ENCODE data around the gene SLC25A33. TPM values are rescaled to one million over a fixed set of nuclear protein-coding genes. Genes with fewer than 3 reads are reported as not detected.

Gene SLC25A33
- total RNA-seq, 1 donor from 2014 or later, result 20.8 TPM

DNA sequence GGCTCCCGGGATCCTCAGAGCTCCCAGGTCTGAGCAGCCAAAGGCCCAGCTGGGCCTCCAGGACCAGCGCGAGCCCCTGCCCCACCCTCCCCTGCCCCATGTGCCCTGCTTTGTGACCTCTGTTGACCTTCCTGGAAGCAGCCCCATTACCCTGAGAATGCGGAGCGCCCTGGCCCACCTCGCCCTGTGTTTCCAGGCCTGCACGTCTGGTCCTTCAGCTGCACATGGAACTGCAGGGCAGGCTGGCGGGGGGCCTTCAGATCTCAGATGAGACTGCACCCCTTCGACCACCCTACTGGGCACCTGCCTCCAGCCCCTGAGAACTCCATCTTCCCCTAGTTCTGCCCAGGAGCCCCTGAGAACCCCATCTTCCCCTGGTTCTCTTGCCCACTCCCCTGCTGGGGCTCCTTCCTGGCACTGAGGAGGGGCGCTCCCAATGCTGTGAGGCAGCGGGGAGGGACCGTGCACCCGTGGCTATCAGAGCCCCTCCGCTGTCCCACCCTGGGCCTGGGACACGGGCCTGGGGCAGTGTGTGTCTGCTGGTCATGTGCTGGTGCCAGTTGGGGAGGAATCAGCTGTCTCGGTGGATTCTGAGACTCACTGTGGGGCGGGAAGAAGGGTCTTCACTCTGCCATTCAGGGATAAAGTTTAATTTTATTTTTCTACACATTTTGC is 74.5 kb downstream of the SLC25A33 start:
- H3K4me1 ChIP-seq, result no peaks in the 10 kb centered on the region
- Mint-ChIP-seq H3K4me3 (peak overlapping the region; percentile 50), H3K9me3 (no peaks in the 10 kb centered on the region), H3K36me3 (peaks cover 6% of the 10 kb centered on the region), H3K27me3 (ENCODE audit: insufficient read depth, low read depth) (peaks cover 6% of the 10 kb centered on the region), H3K4me1 (peaks cover under 1% of the 10 kb centered on the region), H3K27ac (no peak overlapping the region)
- H3K4me3 ChIP-seq, result no peak overlapping the region
- H2AFZ ChIP-seq (replicated peaks), result no peak overlapping the region
- H3K36me3 ChIP-seq, result no peaks in the 10 kb centered on the region
- H3K9me3 ChIP-seq (ENCODE audit: low read depth), result no peaks in the 10 kb centered on the region
- H3K9ac ChIP-seq, result no peak overlapping the region
- H3K27me3 ChIP-seq, result no peaks in the 10 kb centered on the region
- H4K20me1 ChIP-seq (ENCODE audit: low read depth), result no peaks in the 10 kb centered on the region
- no peak for DNase-seq (ENCODE audit: low spot score)
- TF ChIP-seq EZH2 (IDR thresholded peaks at IDR 0.05), result no peak
- TF ChIP-seq, protein P1, sequence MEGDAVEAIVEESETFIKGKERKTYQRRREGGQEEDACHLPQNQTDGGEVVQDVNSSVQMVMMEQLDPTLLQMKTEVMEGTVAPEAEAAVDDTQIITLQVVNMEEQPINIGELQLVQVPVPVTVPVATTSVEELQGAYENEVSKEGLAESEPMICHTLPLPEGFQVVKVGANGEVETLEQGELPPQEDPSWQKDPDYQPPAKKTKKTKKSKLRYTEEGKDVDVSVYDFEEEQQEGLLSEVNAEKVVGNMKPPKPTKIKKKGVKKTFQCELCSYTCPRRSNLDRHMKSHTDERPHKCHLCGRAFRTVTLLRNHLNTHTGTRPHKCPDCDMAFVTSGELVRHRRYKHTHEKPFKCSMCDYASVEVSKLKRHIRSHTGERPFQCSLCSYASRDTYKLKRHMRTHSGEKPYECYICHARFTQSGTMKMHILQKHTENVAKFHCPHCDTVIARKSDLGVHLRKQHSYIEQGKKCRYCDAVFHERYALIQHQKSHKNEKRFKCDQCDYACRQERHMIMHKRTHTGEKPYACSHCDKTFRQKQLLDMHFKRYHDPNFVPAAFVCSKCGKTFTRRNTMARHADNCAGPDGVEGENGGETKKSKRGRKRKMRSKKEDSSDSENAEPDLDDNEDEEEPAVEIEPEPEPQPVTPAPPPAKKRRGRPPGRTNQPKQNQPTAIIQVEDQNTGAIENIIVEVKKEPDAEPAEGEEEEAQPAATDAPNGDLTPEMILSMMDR (IDR thresholded peaks at IDR 0.05), result no peak
- H3F3A ChIP-seq (ENCODE audit: low read depth), result peaks cover 11% of the 10 kb centered on the region
- H3K4me2 ChIP-seq, result no peak overlapping the region
- H3K27ac ChIP-seq, result no peak overlapping the region
- H3K79me2 ChIP-seq (ENCODE audit: low read depth), result no peaks in the 10 kb centered on the region

DNA sequence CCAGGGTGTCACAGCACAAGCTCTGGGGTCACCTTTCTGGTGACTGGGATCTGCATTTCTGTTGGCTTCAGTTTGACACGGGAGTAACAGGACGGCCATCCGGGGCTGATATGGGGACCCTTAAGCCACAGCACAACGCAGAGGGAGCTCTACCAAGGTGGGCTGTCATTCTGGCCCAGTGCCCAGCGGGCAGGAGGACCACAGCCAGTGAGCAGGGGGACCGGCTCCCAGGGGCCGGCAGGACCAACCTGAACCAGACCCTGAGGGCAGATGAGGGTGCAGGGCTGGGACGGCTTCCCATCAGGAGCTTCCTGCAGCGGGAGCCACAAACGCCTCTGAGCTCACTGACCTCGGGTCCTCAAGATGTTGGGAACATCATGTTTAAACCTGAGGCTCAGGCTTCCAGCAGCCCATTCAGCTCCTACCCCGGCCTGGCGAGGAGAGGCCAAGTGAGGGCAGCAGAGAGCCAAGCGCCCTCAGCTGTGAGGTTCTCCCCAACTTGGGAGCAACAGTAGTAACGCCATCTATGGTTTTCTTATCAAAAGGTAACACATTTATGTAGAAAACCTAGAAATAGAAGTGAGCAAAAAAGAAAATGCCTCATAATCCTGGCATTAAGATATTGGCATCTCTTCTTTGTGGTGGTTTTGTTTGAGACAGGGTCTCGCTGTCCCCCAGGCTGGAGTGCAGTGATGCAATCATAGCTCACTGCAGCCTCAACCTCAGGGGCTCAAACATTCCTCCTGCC is 76.2 kb downstream of the SLC25A33 start:
- Histone ChIP-seq H3K79me2 (ENCODE audit: low read depth) (no peaks in the 10 kb centered on the region), H3K27ac (peak overlapping the region; percentile 37), H3K4me2 (no peak overlapping the region), H3K9ac (no peak overlapping the region), H2AFZ (replicated peaks) (no peak overlapping the region), H3K4me1 (no peaks in the 10 kb centered on the region), H3F3A (ENCODE audit: low read depth) (peaks cover 11% of the 10 kb centered on the region), H4K20me1 (ENCODE audit: low read depth) (no peaks in the 10 kb centered on the region), H3K27me3 (no peaks in the 10 kb centered on the region), H3K36me3 (no peaks in the 10 kb centered on the region), H3K9me3 (ENCODE audit: low read depth) (no peaks in the 10 kb centered on the region), H3K4me3 (no peak overlapping the region)
- peaks cover 4% of the 10 kb centered on the region for H3K36me3 Mint-ChIP-seq
- H3K27me3 Mint-ChIP-seq (ENCODE audit: insufficient read depth, low read depth), result peaks cover 6% of the 10 kb centered on the region
- H3K4me1 Mint-ChIP-seq, result peaks cover 5% of the 10 kb centered on the region
- peak; percentile 70 for DNase-seq (ENCODE audit: low spot score)
- H3K27ac Mint-ChIP-seq, result no peak overlapping the region
- H3K4me3 Mint-ChIP-seq, result no peak overlapping the region
- TF ChIP-seq, protein P1 (IDR thresholded peaks at IDR 0.05), result peak; percentile 79
- no peak for TF ChIP-seq EZH2 (IDR thresholded peaks at IDR 0.05)
- no peaks in the 10 kb centered on the region for H3K9me3 Mint-ChIP-seq

DNA sequence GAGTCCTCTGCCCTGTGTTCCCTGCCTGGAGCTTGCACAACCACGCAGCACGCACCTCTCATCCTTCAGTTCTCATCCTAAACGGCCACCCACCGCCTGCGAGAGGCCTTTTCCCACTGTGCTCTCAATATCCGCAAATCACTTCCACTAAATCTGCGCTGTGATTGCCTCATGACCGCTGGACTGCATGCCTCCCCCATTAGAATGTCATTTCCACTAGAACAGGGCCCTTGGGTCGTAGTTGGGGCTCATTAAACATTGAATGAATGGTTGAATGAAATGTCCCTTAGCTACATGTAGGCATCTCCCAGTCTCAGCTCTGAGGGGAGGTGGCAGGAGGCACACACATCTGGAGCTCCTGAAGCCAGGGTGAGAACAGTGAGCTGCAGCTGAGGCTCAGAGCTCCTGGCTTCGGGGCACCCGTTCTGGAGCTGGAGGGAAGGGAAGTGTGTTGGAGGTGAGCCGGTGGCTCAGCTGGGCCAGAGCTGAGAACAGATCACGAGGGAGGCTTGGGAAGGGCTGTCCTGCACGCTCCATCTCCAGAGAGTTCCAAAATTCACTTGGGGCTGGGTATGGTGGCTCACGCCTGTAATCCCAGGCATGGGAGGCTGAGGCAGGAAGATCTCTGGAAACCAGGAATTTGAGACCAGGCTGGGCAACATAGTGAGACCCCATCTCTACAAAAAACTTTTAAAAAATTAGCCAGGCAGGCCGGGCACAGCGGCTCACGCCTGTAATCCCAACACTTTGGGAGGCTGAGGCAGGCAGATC is 79.8 kb downstream of the SLC25A33 start:
- no peak overlapping the region for H2AFZ ChIP-seq (replicated peaks)
- TF ChIP-seq EZH2phosphoT487 (IDR thresholded peaks at IDR 0.05) (no peak), EZH2 (IDR thresholded peaks at IDR 0.05) (no peak)
- TF ChIP-seq, protein P1 (IDR thresholded peaks at IDR 0.05), result no peak
- Mint-ChIP-seq H3K27me3 (ENCODE audit: insufficient read depth, low read depth) (peaks cover 6% of the 10 kb centered on the region), H3K4me1 (peaks cover 7% of the 10 kb centered on the region), H3K36me3 (no peaks in the 10 kb centered on the region), H3K27ac (no peak overlapping the region), H3K9me3 (no peaks in the 10 kb centered on the region), H3K4me3 (no peak overlapping the region)
- H3K4me3 ChIP-seq, result no peak overlapping the region
- no peaks in the 10 kb centered on the region for H3K27me3 ChIP-seq
- H3K36me3 ChIP-seq, result no peaks in the 10 kb centered on the region
- no peaks in the 10 kb centered on the region for H3K9me3 ChIP-seq (ENCODE audit: low read depth)
- no peak overlapping the region for H3K4me2 ChIP-seq
- H3F3A ChIP-seq (ENCODE audit: low read depth), result peaks cover 11% of the 10 kb centered on the region
- H3K4me1 ChIP-seq, result no peaks in the 10 kb centered on the region
- no peak for DNase-seq (ENCODE audit: low spot score)
- no peaks in the 10 kb centered on the region for H4K20me1 ChIP-seq (ENCODE audit: low read depth)
- H3K79me2 ChIP-seq (ENCODE audit: low read depth), result no peaks in the 10 kb centered on the region
- H3K9ac ChIP-seq, result no peak overlapping the region
- no peak overlapping the region for H3K27ac ChIP-seq

All from neural progenitor cell (in vitro differentiated cells).